ENCODE measurements around the gene PIP4K2B.
"Not testable (repeated sequence)": the region's sequence is repeated elsewhere in the genome, so short reads cannot be mapped to it uniquely, and the experiment has no call there.

PIP4K2B gene

GRCh38 chr17:38727736-38728135 lies 71.6 kb downstream of the PIP4K2B start:
- TF ChIP-seq CTCF (IDR thresholded peaks at IDR 0.05; ENCODE audit: insufficient read depth, missing control alignments), result no peak
- DNase-seq (ENCODE audit: insufficient read length, low spot score), result no peak
- no peak for FAIRE-seq

- not testable (repeated sequence) for DNase-seq (ENCODE audit: insufficient read length, low spot score); FAIRE-seq
These were observed 73.2 kb downstream of the PIP4K2B start for GRCh38 chr17:38726145-38726544.

- no peak for TF ChIP-seq CTCF (IDR thresholded peaks at IDR 0.05; ENCODE audit: insufficient read depth, missing control alignments)
- no peak for FAIRE-seq
- DNase-seq (ENCODE audit: insufficient read length, low spot score), result no peak
These were observed 74.3 kb downstream of the PIP4K2B start for GRCh38 chr17:38725066-38725465.

- no peak for TF ChIP-seq CTCF (IDR thresholded peaks at IDR 0.05; ENCODE audit: insufficient read depth, missing control alignments)
- no peak for DNase-seq (ENCODE audit: insufficient read length, low spot score)
- FAIRE-seq, result no peak
These were observed 74.9 kb downstream of the PIP4K2B start for GRCh38 chr17:38724337-38724988.

GRCh38 chr17:38721802-38722201 lies 77.6 kb downstream of the PIP4K2B start:
- no peak for FAIRE-seq
- DNase-seq (ENCODE audit: insufficient read length, low spot score), result no peak
- TF ChIP-seq CTCF (IDR thresholded peaks at IDR 0.05; ENCODE audit: insufficient read depth, missing control alignments), result no peak

- no peak for DNase-seq (ENCODE audit: insufficient read length, low spot score)
- no peak for FAIRE-seq
- no peak for TF ChIP-seq CTCF (IDR thresholded peaks at IDR 0.05; ENCODE audit: insufficient read depth, missing control alignments)
These were observed 78.4 kb downstream of the PIP4K2B start for GRCh38 chr17:38720941-38721340.

GRCh38 chr17:38719943-38720641 lies 79.3 kb downstream of the PIP4K2B start:
- DNase-seq (ENCODE audit: insufficient read length, low spot score) (no peak), FAIRE-seq (no peak)
- TF ChIP-seq CTCF (IDR thresholded peaks at IDR 0.05; ENCODE audit: insufficient read depth, missing control alignments), result no peak

Data from D721Med (cell line).